HG03460 (cell line): ENCODE results near the gene LIG4.
"Not testable (repeated sequence)": the region's sequence is repeated elsewhere in the genome, so short reads cannot be mapped to it uniquely, and the experiment has no call there.

Source experiments
- ATAC-seq: cut with Tn5 transposase; IDR thresholded peaks from one replicate; pipeline ENCODE4 v1.9.1; 2021; ENCODE audit not compliant: unreplicated experiment

LIG4 gene

GRCh38 chr13:108215436-108215835 lies at the start of gene LIG4:
Gene LIG4, minus strand, starts transcription at chr13:108215536. Its CDS starts 4,268 bp downstream, at chr13:108211268.
- peak; percentile 64 for ATAC-seq

- no peak for ATAC-seq
Measured at GRCh38 chr13:108263621-108264355, 48.5 kb upstream of the LIG4 start.

GRCh38 chr13:108257248-108257647 lies 41.9 kb upstream of the LIG4 start:
- no peak for ATAC-seq

GRCh38 chr13:108249150-108249549 lies 33.8 kb upstream of the LIG4 start:
- ATAC-seq: no peak

GRCh38 chr13:108230377-108230776 lies 15.0 kb upstream of the LIG4 start:
- ATAC-seq: no peak

GRCh38 chr13:108227651-108228272 lies 12.4 kb upstream of the LIG4 start:
- ATAC-seq: no peak

- ATAC-seq: peak; percentile 42
Measured at GRCh38 chr13:108226184-108226583, 10.8 kb upstream of the LIG4 start.

GRCh38 chr13:108225440-108225839 lies 10.1 kb upstream of the LIG4 start:
- peak; percentile 76 for ATAC-seq

- ATAC-seq: no peak
Measured at GRCh38 chr13:108223687-108224503, 8.6 kb upstream of the LIG4 start.

- ATAC-seq: no peak
Measured at GRCh38 chr13:108220041-108220440, 4.7 kb upstream of the LIG4 start.

GRCh38 chr13:108218044-108218974 lies 3.0 kb upstream of the LIG4 start, which contains the start of gene ABHD13:
Gene ABHD13, plus strand, starts transcription at chr13:108218392. Its CDS starts 10,827 bp downstream, at chr13:108229219.
- peak; percentile 75 for ATAC-seq

GRCh38 chr13:108217307-108218043 lies 2.1 kb upstream of the LIG4 start:
- ATAC-seq: not testable (repeated sequence)

- ATAC-seq: no peak
Measured at GRCh38 chr13:108214441-108215271, 680 bp downstream of the LIG4 start.

GRCh38 chr13:108213946-108214345 lies 1.4 kb downstream of the LIG4 start:
- ATAC-seq: no peak

- ATAC-seq: peak; percentile 42
Measured at GRCh38 chr13:108212886-108213285, 2.5 kb downstream of the LIG4 start.

GRCh38 chr13:108210551-108210950 lies 4.8 kb downstream of the LIG4 start:
- no peak for ATAC-seq

GRCh38 chr13:108200781-108201398 lies 14.4 kb downstream of the LIG4 start:
- ATAC-seq: no peak

GRCh38 chr13:108195861-108196260 lies 19.5 kb downstream of the LIG4 start:
- no peak for ATAC-seq
